ENCODE data around the gene PLCB3.
"Not testable (repeated sequence)": the region's sequence is repeated elsewhere in the genome, so short reads cannot be mapped to it uniquely, and the experiment has no call there.

PLCB3 gene

DNA sequence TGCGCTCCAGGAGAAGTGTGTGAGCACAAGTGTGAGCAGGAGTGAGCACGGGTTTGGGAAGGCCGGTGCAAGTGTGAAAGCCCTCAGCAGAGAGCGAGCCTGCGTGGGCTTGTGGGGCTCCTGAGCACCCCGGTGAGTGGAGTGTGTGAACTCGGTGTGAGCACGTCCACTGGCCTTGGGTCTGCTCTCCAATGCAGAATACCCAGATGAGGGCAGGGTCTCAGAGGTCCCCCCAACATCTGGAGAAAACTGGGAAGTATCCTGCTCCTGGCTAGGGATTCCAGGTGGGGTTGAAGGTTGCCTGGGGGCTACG lies 55.2 kb downstream of the PLCB3 start:
- DNase-seq: no peak

DNA sequence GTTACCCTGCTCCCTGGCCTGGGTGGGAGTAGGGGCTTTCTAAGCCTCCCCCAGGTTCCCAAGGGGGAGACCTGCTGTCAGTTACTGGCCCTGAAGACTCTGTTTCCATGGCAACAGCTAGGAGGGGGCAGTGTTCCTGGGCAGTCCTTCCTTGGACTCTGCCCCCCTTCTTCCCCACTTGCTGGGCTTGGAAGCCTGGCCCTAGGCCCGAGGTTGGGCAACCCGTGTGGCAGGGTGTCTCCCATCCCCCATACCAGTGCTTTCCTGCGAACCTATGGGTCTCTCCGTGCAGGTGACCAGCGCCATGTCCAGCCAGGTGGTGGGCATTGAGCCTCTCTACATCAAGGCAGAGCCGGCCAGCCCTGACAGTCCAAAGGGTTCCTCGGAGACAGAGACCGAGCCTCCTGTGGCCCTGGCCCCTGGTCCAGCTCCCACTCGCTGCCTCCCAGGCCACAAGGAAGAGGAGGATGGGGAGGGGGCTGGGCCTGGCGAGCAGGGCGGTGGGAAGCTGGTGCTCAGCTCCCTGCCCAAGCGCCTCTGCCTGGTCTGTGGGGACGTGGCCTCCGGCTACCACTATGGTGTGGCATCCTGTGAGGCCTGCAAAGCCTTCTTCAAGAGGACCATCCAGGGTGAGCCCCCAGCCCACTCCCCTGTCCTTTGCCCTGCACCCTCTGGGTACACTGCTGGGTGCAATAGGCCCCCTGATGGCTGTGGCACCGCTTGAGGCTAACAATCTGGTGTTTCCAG lies 55.7 kb downstream of the PLCB3 start:
- peak; percentile 42 for DNase-seq

DNA sequence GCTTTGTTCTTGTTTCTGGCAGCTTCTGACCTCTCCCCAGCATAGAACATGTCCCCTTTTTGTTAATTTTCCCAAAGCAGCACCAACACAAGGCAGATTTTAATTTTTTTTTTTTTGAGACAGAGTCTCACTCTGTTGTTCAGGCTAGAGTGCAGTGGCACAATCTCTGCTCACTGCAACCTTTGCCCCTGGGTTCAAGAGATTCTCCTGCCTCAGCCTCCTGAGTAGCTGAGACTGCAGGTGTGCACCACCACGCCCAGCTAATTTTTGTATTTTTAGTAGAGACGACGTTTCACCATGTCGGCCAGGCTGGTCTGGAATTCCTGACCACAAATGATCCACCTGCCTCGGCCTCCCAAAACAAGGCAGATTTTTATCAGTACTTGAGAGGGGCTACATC lies 56.5 kb downstream of the PLCB3 start:
- DNase-seq: not testable (repeated sequence)

DNA sequence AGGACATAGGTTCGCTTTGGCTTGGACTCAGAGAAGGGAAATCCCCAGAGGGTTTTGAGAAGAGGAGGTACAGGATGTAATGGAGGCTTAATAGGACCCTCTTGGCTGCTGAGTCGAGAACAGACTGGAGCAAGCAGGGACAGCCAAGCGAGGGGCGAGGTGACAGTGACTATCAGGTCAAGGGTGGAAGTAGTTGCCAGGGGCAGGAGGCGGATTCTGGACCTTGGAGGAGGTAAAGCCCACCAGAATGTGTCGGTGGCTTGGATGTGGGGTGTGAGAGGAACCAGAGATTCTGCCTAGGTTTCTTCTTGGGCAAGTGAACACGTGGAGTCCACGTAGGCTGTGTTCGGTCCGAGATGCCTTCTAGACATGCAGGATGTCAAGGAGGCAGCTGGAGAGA lies 61.6 kb downstream of the PLCB3 start:
- DNase-seq: no peak

DNA sequence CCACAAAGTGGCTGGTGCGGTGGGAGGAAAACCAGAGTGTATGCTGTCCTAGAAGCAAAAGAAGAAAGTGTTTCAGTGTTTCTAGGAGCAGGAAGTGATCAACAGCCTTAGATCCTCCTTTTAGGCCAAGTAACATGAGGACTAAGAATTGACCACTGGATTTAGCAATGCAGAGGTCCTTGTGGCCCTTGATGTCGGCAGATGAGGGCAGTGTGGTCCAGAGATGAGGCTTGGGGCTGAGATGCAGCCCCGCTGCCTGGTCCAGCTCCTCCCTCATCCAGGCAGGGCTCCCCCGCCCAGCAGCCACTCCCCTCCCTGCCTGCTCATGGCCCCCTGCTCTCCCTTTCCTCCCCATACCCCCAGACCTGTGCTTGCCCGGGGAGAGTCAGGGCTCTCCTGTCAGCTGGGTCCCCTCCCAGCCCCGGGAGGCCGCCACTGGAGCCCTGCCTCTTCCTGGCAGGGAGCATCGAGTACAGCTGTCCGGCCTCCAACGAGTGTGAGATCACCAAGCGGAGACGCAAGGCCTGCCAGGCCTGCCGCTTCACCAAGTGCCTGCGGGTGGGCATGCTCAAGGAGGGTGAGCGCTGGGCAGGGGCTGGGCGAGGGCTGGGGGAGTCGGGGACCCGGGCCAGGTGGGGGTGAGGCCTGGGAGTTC lies 62.3 kb downstream of the PLCB3 start:
- DNase-seq: no peak

GRCh38 chr11:64314146-64314804 lies 62.9 kb downstream of the PLCB3 start:
- no peak for DNase-seq

- DNase-seq: no peak
Observed at GRCh38 chr11:64314805-64315561, 63.7 kb downstream of the PLCB3 start.

GRCh38 chr11:64315667-64316526 lies 64.6 kb downstream of the PLCB3 start:
- DNase-seq: not testable (repeated sequence)

- DNase-seq: peak; percentile 50
Observed at GRCh38 chr11:64316672-64317324, 65.5 kb downstream of the PLCB3 start.

DNA sequence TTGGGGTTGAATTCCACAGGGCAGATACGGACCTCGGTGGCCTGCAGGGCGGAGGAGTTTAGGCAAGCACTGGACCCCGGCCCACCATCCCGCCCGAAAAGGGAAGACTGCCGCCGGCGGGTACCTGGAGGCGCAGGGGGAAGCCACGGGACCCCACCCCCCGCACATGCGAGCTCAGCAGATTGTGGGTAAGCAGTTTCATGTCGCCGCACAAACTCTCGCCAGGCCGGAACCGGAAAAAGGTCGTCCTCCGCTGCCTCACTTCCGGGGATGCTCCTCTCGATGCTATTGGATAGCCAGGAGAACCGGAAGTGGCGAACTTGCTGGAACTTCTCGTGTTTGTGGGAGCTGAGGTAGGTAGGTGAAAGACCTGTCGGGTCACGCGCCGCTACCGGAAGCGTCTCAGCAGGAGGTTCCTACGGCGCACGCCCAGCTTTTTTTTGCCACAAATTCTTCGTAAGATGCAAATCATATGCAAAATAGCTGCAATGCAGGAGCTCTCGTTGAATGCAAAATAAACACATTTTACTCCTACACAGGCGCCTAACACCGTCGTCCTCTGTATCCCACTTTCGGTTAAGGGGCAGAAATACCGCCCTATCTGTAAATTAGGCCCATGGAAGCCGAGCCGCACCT lies 66.1 kb downstream of the PLCB3 start, which contains the start of gene TRMT112:
TSS of gene TRMT112 (minus strand) at position 235 of the 636 bp plus-strand sequence. CDS start at position 202, 33 bp downstream.
- peak; percentile 99 for DNase-seq

GRCh38 chr11:64317961-64318765 lies 66.8 kb downstream of the PLCB3 start, which contains the start of gene PRDX5:
PRDX5 (plus strand) TSS chr11:64318121; CDS start chr11:64318216, 95 bp downstream.
- DNase-seq: peak; percentile 99
